ENCODE results near the gene MYO1F.
A peak's percentile ranks its signal among the peaks of the same experiment; 100 is the strongest.
"Not testable (repeated sequence)": the region's sequence is repeated elsewhere in the genome, so short reads cannot be mapped to it uniquely, and the experiment has no call there.

The MYO1F gene

DNA sequence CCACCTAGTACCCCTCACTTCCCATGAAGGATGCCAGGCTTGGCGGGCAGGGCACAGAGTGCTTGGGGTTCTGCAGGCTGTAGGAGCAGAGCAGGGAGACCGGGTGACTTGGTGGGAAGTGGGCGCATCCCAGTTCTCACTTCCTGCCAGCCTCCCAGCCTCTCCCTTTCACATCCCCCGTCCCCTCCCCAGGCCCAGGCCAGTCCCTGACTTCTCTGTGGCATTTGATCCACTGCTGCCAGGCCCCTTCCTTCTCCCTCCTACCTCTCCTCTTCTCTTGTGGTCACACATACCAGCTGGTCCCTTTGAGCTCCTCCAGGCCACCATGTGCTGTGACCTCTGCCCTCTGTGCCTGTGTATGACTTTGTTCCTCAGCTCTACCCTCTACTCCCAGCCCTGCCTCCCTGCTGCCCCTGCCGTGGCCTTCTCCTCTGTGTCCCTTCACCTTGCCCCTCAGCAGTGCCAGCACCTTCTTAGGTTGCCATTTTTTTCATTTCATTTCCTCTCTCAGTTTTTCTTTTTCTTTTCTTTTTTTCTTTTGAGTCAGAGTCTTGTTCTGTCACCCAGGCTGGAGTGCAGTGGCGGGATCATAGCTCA is 19.5 kb downstream of the MYO1F start:
- no peak for DNase-seq (ENCODE audit: low spot score)
- ChIA-PET CTCF (no interaction called here), POLR2A (ENCODE audit: low non-redundant PET) (no interaction called here)
- H3K27ac ChIP-seq = no peak overlapping the region
- TF ChIP-seq, protein P1, sequence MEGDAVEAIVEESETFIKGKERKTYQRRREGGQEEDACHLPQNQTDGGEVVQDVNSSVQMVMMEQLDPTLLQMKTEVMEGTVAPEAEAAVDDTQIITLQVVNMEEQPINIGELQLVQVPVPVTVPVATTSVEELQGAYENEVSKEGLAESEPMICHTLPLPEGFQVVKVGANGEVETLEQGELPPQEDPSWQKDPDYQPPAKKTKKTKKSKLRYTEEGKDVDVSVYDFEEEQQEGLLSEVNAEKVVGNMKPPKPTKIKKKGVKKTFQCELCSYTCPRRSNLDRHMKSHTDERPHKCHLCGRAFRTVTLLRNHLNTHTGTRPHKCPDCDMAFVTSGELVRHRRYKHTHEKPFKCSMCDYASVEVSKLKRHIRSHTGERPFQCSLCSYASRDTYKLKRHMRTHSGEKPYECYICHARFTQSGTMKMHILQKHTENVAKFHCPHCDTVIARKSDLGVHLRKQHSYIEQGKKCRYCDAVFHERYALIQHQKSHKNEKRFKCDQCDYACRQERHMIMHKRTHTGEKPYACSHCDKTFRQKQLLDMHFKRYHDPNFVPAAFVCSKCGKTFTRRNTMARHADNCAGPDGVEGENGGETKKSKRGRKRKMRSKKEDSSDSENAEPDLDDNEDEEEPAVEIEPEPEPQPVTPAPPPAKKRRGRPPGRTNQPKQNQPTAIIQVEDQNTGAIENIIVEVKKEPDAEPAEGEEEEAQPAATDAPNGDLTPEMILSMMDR (conservative IDR thresholded peaks at IDR 0.05; ENCODE audit: low read depth) = no peak

- H3K27ac ChIP-seq; DNase-seq (ENCODE audit: low spot score); CTCF ChIA-PET; POLR2A ChIA-PET (ENCODE audit: low non-redundant PET): not testable (repeated sequence)
Observed at GRCh38 chr19:8553729-8554128, 23.5 kb downstream of the MYO1F start.

- TF ChIP-seq, protein P1 (conservative IDR thresholded peaks at IDR 0.05; ENCODE audit: low read depth) = no peak
- ChIA-PET CTCF (no interaction called here), POLR2A (ENCODE audit: low non-redundant PET) (no interaction called here)
- H3K27ac ChIP-seq = no peak overlapping the region
- peak; percentile 41 for DNase-seq (ENCODE audit: low spot score)
Observed at GRCh38 chr19:8552810-8553209, 24.4 kb downstream of the MYO1F start.

GRCh38 chr19:8550070-8550469 is 27.2 kb downstream of the MYO1F start:
- TF ChIP-seq, protein P1 (conservative IDR thresholded peaks at IDR 0.05; ENCODE audit: low read depth) = no peak
- CTCF ChIA-PET = no interaction called here
- no peak overlapping the region for H3K27ac ChIP-seq
- no peak for DNase-seq (ENCODE audit: low spot score)
- POLR2A ChIA-PET (ENCODE audit: low non-redundant PET) = no interaction called here

GRCh38 chr19:8545743-8546142 is 31.5 kb downstream of the MYO1F start:
- ChIA-PET CTCF (interaction anchor here (0.7 to 1.2 kb wide), 2 partner anchors 35 to 56 kb away, joined by 3 read pairs; no protein-coding TSS in a partner anchor), POLR2A (ENCODE audit: low non-redundant PET) (no interaction called here)
- no peak for DNase-seq (ENCODE audit: low spot score)
- TF ChIP-seq, protein P1 (conservative IDR thresholded peaks at IDR 0.05; ENCODE audit: low read depth) = no peak
- H3K27ac ChIP-seq = no peak overlapping the region

GRCh38 chr19:8544168-8544567 is 33.1 kb downstream of the MYO1F start:
- TF ChIP-seq, protein P1 (conservative IDR thresholded peaks at IDR 0.05; ENCODE audit: low read depth) = no peak
- H3K27ac ChIP-seq = no peak overlapping the region
- CTCF ChIA-PET = interaction anchor here (1.2 kb wide), 1 partner anchor 37 kb away, joined by 3 read pairs; no protein-coding TSS in a partner anchor
- DNase-seq (ENCODE audit: low spot score) = no peak
- POLR2A ChIA-PET (ENCODE audit: low non-redundant PET) = no interaction called here

GRCh38 chr19:8539621-8540149 is 37.6 kb downstream of the MYO1F start:
- POLR2A ChIA-PET (ENCODE audit: low non-redundant PET) = no interaction called here
- CTCF ChIA-PET = no interaction called here

More at GRCh38 chr19:8539621-8540149, 37.6 kb downstream of the MYO1F start:
- DNase-seq (ENCODE audit: low spot score) = no peak
- no peak overlapping the region for H3K27ac ChIP-seq
- TF ChIP-seq, protein P1 (conservative IDR thresholded peaks at IDR 0.05; ENCODE audit: low read depth) = no peak

Measured in RWPE1 (cell line).